ENCODE measurements around the gene RGS12.

GRCh38 chr4:3271131-3271530 is 21.7 kb upstream of the RGS12 start:
- no peak for TF ChIP-seq EP300 (IDR thresholded peaks at IDR 0.05)
- no peak for TF ChIP-seq CTCF (IDR thresholded peaks at IDR 0.05)
- no peak for TF ChIP-seq JUN (IDR thresholded peaks at IDR 0.05)
- no peak for TF ChIP-seq PBX3 (IDR thresholded peaks at IDR 0.05)
- TF ChIP-seq FOSL2 (IDR thresholded peaks at IDR 0.05), result no peak
- no peak for TF ChIP-seq FOSL2 (CRISPR knock-in tag; IDR thresholded peaks at IDR 0.05)
- no peak for TF ChIP-seq RARB (CRISPR knock-in tag; IDR thresholded peaks at IDR 0.05)
- no peak for TF ChIP-seq ATOH8 (CRISPR knock-in tag; IDR thresholded peaks at IDR 0.05; ENCODE audit: low read depth)
- TF ChIP-seq REST (IDR thresholded peaks at IDR 0.05), result no peak
- no peak for TF ChIP-seq SMC3 (IDR thresholded peaks at IDR 0.05)
- TF ChIP-seq RAD21 (conservative IDR thresholded peaks at IDR 0.05 in 1 of 2, IDR thresholded peaks at IDR 0.05 in 1 of 2), result no peak
- no peak for TF ChIP-seq MYC (IDR thresholded peaks at IDR 0.05; ENCODE audit: borderline replicate concordance, low read length)
- no peak for TF ChIP-seq MAX (IDR thresholded peaks at IDR 0.05)

Measured in A549 (cell line).